ENCODE results near the gene YRDC. TPM values are rescaled to one million over a fixed set of nuclear protein-coding genes. Genes with fewer than 3 reads are reported as not detected.
A peak's percentile ranks its signal among the peaks of the same experiment; 100 is the strongest.

YRDC gene
- total RNA-seq, 1 donor from 2014 or later, result 28.1 TPM

GRCh38 chr1:37802439-37802838, 5.6 kb downstream of the YRDC start:
- peaks cover 2% of the 10 kb centered on the region for H3K4me1 Mint-ChIP-seq (ENCODE audit: low read depth, unreplicated experiment)
- Histone ChIP-seq H2AFZ (ENCODE audit: low read depth, low read length) (no peak overlapping the region), H3K9ac (ENCODE audit: low read length) (no peak overlapping the region), H3K27me3 (ENCODE audit: insufficient read depth, low read length) (no peaks in the 10 kb centered on the region), H4K20me1 (ENCODE audit: insufficient read depth, low read length) (peaks cover 61% of the 10 kb centered on the region), H3K79me2 (ENCODE audit: insufficient read depth, low read length) (peaks cover 23% of the 10 kb centered on the region), H3K4me3 (ENCODE audit: insufficient read depth, low read depth, low read length) (no peak overlapping the region), H3K9me3 (ENCODE audit: insufficient read depth, low read depth, low read length) (no peaks in the 10 kb centered on the region), H3K4me2 (ENCODE audit: low read length) (no peak overlapping the region), H3K36me3 (ENCODE audit: insufficient read depth, low read length) (peaks cover 48% of the 10 kb centered on the region), H3K27ac (ENCODE audit: low read depth, low read length) (no peak overlapping the region), H3K4me1 (ENCODE audit: insufficient read depth, low read length) (peaks cover 7% of the 10 kb centered on the region)
- FAIRE-seq, result no peak
- no peaks in the 10 kb centered on the region for H3K27me3 Mint-ChIP-seq (ENCODE audit: low read depth, unreplicated experiment)
- H3K4me3 Mint-ChIP-seq (ENCODE audit: unreplicated experiment), result no peak overlapping the region
- H3K36me3 Mint-ChIP-seq (ENCODE audit: low read depth, unreplicated experiment), result peaks cover 31% of the 10 kb centered on the region
- H3K9me3 Mint-ChIP-seq (ENCODE audit: unreplicated experiment), result no peaks in the 10 kb centered on the region
- DNase-seq (ENCODE audit: low read depth), result no peak
- TF ChIP-seq CTCF (IDR thresholded peaks at IDR 0.05; ENCODE audit: insufficient read depth, low read depth, low read length) (no peak), EZH2 (IDR thresholded peaks at IDR 0.05; ENCODE audit: insufficient read depth, low read length) (no peak)
- no peak overlapping the region for H3K27ac Mint-ChIP-seq (ENCODE audit: unreplicated experiment)

GRCh38 chr1:37797750-37798345, 10.2 kb downstream of the YRDC start:
- peak; percentile 69 for DNase-seq (ENCODE audit: low read depth)
- no peak for FAIRE-seq

More at GRCh38 chr1:37797750-37798345, 10.2 kb downstream of the YRDC start:
- Histone ChIP-seq H3K4me2 (ENCODE audit: low read length) (no peak overlapping the region), H3K27ac (ENCODE audit: low read depth, low read length) (no peak overlapping the region), H2AFZ (ENCODE audit: low read depth, low read length) (no peak overlapping the region), H3K4me3 (ENCODE audit: insufficient read depth, low read depth, low read length) (no peak overlapping the region), H3K27me3 (ENCODE audit: insufficient read depth, low read length) (peaks cover 11% of the 10 kb centered on the region), H3K9me3 (ENCODE audit: insufficient read depth, low read depth, low read length) (no peaks in the 10 kb centered on the region), H3K4me1 (ENCODE audit: insufficient read depth, low read length) (no peaks in the 10 kb centered on the region), H3K79me2 (ENCODE audit: insufficient read depth, low read length) (no peaks in the 10 kb centered on the region), H3K9ac (ENCODE audit: low read length) (no peak overlapping the region), H3K36me3 (ENCODE audit: insufficient read depth, low read length) (peaks cover 8% of the 10 kb centered on the region), H4K20me1 (ENCODE audit: insufficient read depth, low read length) (peaks cover 22% of the 10 kb centered on the region)
- Mint-ChIP-seq H3K36me3 (ENCODE audit: low read depth, unreplicated experiment) (peaks cover 19% of the 10 kb centered on the region), H3K27me3 (ENCODE audit: low read depth, unreplicated experiment) (peaks cover 22% of the 10 kb centered on the region), H3K4me1 (ENCODE audit: low read depth, unreplicated experiment) (peaks cover 2% of the 10 kb centered on the region), H3K27ac (ENCODE audit: unreplicated experiment) (no peak overlapping the region), H3K9me3 (ENCODE audit: unreplicated experiment) (no peaks in the 10 kb centered on the region), H3K4me3 (ENCODE audit: unreplicated experiment) (no peak overlapping the region)
- TF ChIP-seq EZH2 (IDR thresholded peaks at IDR 0.05; ENCODE audit: insufficient read depth, low read length) (no peak), CTCF (IDR thresholded peaks at IDR 0.05; ENCODE audit: insufficient read depth, low read depth, low read length) (no peak)

Measured in astrocyte (in vitro differentiated cells and primary cell).